Measurements from ENCODE around the gene TRIM60.

DNA sequence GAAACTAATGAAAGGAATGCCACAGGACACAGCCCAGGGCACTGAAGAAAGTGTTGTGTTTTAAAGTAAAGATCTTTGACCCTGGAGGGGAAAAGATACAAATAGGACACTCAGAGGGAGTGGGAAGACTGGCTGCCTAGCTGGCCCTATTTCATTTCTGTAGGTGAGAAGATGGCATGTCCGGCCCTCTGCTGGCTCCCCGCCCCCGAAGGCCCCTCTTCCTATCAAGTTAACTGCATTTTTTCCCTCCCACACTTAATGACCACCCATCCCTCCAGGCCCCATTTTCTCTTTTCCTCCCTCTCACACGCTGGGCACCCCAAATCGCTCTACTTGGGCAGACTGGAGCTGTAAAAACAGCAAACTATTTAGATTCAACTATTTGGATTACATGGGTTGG is 16.4 kb downstream of the TRIM60 start:
- TF ChIP-seq, protein P1, sequence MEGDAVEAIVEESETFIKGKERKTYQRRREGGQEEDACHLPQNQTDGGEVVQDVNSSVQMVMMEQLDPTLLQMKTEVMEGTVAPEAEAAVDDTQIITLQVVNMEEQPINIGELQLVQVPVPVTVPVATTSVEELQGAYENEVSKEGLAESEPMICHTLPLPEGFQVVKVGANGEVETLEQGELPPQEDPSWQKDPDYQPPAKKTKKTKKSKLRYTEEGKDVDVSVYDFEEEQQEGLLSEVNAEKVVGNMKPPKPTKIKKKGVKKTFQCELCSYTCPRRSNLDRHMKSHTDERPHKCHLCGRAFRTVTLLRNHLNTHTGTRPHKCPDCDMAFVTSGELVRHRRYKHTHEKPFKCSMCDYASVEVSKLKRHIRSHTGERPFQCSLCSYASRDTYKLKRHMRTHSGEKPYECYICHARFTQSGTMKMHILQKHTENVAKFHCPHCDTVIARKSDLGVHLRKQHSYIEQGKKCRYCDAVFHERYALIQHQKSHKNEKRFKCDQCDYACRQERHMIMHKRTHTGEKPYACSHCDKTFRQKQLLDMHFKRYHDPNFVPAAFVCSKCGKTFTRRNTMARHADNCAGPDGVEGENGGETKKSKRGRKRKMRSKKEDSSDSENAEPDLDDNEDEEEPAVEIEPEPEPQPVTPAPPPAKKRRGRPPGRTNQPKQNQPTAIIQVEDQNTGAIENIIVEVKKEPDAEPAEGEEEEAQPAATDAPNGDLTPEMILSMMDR (IDR thresholded peaks at IDR 0.05): no peak
- no peak for TF ChIP-seq POLR2A (IDR thresholded peaks at IDR 0.05)

Measured in heart left ventricle (tissue), 13 donors.